Measurements from ENCODE around the gene CERS1.

Gene CERS1

DNA sequence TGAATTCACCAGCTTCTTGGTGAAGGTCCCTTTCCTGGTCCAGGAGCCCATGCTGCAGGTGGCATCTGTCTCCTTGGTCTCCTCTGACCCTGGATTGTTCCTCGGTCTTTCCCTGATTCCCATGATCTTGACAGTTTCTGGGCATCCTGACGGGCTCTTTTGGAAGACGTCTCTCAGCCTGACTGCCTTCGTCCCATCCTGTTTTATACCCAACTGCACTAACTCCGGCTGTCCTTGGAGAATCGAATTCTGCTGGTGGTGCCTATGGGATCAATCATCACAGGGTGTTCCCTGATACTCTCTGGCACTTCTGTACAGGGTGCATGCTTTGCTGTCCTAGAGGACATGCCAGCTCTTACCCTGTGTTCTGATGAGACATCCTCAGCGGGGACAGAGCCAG, 19.1 kb downstream of the CERS1 start:
- DNase-seq (ENCODE audit: extremely low read depth in 1 of 2, low read depth in 1 of 2): no peak

DNA sequence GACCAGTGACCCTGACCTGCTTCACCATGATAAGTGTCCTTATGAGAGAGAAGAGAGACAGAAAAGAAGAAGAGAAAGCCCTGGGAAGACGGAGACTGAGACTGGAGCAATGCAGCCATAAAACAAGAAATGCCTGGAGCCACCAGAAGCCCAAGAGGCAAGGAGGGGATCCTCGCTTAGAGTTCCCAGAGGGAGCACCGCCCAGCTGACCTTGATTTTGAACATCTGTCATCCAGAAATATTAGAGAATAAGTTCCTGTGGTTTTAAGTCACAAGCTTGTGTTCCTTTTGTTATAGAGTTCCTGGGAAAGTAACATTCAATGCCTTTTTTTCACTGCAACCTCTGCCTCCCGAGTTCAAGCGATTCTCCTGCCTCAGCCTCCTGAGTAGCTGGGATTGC, 20.2 kb downstream of the CERS1 start:
- no peak for DNase-seq (ENCODE audit: extremely low read depth in 1 of 2, low read depth in 1 of 2)

DNA sequence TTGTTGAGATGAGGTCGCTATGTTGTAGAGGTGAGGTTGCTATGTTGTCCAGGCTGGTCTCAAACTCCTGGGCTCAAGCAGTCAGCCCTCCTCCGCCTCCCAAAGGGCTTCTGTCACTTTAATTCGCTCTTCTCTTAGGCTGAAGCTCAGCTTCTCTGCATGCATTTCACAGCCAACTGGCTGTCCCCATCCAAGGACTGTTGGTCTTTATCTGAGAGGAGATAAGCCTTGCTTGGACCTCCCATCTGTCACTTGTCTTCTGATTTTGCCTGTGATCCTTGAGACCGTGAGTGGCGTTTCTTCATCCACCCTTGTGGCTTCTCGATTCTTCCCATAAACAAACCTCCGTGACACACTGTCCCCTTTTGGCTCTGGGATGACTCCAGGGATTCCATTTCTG, 24.4 kb downstream of the CERS1 start:
- DNase-seq (ENCODE audit: extremely low read depth in 1 of 2, low read depth in 1 of 2): no peak

DNA sequence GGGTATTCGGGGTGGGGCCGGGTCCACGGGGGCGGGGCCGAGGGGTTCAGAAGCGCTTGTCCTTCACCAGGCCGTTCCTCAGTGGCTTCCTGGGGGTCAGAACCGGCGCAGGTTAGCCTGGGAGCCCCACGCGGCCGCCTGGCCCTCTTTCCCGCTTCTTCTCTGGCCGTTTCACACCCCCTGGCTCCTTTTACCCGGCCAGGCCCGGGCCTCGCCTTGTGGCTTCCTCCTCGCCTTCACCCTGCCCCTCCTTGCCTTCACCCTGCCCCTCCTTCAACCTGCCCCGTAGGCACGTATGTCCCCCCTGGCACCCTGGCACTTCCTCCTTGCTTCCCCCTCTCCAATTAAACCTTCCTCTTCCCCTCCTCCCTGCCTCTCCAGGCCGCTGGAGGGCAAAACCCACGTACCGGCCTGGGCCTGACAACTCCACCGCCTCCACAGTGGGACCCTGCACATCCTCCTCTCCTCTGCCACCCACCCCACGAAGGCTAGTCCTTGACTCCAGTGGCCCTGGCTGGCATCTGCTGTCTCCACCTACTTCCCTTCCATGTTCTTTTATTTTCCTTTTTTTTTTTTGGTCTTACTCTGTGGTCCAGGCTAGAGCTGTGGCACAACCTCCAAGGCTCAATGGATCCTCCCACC, 25.3 kb downstream of the CERS1 start:
- no peak for DNase-seq (ENCODE audit: extremely low read depth in 1 of 2, low read depth in 1 of 2)

DNA sequence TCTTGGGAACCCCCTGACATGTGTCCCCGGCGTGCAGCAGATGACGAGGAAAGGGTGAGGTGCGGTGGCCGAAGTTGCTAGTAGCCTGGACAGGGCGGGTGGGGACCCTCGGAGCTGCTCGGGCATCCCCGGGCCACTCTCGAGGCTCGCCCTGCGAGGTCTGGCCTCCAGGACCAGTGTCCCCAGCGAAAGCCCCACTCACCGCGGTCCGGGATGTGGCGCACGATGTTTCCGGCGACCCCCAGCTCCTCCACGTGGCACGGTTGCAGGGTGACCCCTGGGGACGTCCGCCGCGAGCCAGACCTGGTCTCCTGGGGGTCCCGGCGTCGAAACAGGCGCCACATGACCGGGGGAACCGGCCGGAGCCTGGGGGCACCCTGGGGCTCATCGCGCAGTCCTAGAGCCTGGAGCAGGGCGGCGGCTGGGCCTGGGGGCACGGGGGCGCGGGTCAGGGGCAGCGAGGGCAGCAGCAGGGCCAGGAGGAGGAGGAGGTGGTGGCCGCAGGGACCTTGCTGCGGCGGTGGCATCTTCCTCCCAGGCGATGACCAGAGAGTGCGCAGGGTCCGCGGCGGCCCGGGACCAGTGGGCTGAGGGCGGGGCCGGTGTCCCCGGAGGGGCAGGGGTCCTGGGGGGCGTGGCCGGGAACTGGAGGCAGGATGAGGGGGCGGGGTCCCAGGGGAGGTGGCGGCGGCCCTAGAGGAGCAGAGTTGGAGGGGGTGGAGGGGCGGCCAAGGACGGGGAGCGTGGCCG, 26.0 kb downstream of the CERS1 start:
- no peak for DNase-seq (ENCODE audit: extremely low read depth in 1 of 2, low read depth in 1 of 2)

DNA sequence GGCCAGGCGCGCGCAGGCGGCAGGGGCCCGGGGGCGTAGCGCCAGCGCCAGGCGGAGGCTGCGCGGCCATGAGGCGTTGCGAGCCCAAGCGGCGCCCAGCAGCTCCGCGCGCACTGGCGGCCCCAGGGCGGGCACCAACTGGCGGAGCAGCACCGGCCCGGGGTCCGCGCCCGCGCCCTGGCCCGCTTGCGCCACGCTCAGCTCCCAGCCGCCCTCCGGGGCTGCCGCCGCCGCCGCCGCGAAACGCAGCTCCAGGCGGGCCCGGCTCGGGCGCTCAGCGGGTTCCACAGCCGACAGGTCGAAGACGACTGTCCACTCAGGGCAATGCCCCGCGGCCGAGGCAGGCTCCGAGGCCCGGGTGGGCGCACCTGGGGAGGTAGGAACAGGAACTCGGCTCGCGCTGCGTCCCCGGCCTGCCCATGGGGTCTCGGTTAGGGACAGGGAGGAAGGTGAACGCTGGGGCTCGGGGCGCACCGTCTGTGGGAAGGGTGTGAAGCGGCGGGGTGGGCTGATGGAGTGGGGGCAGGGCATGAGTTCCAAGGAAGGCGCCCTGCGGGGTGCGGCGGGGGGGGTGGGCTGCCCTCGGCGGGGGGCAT, 26.8 kb downstream of the CERS1 start:
- no peak for DNase-seq (ENCODE audit: extremely low read depth in 1 of 2, low read depth in 1 of 2)

DNA sequence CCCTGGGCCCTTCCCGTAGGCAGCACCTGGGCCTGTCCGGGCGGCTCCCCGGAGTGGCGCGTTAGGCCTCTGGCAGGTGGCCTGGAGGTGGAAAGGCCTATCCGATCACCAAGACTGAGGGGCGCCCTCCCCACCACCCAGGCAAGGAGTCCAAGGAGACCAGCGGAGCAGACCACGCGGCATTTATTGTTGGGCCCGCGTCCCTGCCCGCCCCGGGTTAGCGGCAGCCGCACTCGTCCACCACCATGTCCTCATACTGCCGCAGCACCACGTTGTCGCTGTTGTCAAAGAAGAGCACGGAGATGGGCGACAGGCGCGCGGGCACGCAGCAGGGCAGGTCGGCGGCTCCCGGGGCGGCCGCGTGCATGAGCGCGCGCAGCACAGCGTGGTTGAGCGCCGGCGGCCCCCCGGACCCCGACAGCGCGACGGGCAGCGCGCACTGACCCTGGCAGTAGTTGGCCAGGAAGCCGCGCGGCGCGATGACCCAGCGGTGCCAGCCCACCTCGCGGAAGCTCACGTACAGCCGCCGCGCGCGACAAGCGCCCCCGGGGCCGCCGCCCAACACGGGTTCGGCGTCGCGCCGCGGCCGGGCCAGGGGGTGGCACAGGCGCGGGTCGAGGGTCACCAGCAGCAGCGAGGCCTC, 27.5 kb downstream of the CERS1 start:
- no peak for DNase-seq (ENCODE audit: extremely low read depth in 1 of 2, low read depth in 1 of 2)

DNA sequence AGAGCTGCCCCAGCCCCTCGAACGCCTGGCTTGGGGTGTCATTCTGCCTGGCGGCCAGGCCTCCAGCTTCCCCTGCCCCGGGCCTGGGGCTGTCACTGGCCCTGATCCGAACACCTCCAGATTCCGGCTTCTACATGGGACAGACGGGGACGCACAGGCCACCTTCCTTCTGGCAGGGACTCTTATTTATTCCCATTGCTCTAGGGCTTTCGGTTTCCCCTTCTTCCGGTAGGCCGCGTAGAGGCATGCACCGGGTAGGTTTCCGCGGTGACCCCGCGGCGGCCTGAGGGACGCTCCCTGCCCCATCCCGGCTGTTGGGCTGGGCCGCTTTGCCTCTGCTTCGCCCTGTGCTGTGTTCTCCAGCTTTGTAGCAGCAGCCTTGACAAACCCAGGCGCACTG, 28.2 kb downstream of the CERS1 start:
- DNase-seq (ENCODE audit: extremely low read depth in 1 of 2, low read depth in 1 of 2): no peak

DNA sequence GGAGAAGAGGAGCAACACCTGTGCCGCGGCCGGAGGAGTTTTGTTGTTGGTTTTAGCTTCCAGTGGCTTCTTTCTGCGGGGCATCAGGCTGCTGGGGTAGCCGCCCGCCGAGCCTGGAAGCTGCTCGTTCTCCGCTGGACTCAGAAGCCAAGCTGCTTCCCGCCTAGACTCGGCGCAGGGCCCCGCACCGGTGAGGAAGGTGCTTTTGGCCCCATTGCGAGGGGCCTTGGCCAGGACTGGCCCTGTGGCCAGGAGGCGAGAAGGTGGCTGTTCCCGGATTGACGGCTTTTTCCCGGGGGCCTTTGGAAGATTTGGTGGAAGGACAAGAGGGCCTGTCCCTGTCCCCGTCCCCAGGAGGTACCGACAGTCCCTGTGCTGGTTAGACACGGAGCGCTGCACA, 28.8 kb downstream of the CERS1 start:
- DNase-seq (ENCODE audit: extremely low read depth in 1 of 2, low read depth in 1 of 2): no peak

DNA sequence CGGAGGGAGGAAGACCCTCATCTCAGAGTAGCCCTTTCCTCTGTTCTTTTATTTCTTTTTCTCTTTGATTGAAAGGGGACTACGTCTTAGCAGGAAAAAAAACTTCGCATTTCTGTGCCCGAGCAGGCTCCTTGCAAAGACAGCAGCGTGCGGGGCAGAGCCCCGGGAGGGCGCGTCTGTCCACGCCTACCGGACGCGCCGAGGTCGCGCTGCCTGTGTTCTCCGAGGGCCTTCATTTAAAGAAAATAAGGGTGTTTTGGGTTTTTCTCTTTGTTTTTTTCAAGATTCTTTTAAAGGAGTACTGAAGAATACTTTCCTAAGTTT, 29.2 kb downstream of the CERS1 start:
- no peak for DNase-seq (ENCODE audit: extremely low read depth in 1 of 2, low read depth in 1 of 2)

DNA sequence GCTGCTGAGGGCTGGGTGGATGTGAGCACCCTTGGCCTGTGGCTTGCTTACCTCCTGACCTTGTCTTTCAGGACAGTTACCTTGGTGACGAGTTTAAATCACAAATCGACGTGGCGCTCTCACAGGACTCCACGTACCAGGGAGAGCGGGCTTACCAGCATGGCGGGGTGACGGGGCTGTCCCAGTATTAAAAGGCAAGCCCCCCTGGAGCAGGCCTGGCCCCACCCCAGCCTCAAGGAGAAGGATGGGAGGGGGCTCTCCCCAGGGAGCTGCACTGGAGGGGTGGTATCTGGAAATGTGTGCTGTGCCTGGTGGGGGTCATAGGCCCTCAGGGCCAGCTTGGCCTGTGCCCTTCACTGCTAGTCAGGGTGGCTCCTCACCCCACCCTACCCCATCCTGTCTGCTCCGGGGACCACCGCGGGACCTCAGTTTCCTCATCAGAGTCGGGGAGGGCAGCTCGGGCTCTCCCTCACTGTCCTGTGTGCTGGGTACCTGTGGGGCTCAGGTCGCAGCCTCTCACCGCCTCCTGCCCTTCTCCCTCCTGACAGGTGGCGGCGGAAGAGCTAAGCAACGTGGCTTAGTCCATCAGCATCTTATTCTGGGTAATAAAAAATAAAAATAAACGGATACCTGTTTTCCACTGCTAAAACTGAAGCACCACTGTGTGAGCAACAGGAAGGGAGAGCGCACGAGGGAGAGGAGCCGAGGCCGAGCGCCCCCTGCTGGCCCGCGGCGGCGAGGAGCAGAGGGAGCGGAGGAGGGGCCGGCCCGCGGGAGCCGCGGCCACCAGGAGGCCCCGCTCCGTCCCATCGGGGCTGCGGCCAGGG, 29.8 kb downstream of the CERS1 start:
- DNase-seq (ENCODE audit: extremely low read depth in 1 of 2, low read depth in 1 of 2): peak in 1 of 2 donors; percentile 40

DNA sequence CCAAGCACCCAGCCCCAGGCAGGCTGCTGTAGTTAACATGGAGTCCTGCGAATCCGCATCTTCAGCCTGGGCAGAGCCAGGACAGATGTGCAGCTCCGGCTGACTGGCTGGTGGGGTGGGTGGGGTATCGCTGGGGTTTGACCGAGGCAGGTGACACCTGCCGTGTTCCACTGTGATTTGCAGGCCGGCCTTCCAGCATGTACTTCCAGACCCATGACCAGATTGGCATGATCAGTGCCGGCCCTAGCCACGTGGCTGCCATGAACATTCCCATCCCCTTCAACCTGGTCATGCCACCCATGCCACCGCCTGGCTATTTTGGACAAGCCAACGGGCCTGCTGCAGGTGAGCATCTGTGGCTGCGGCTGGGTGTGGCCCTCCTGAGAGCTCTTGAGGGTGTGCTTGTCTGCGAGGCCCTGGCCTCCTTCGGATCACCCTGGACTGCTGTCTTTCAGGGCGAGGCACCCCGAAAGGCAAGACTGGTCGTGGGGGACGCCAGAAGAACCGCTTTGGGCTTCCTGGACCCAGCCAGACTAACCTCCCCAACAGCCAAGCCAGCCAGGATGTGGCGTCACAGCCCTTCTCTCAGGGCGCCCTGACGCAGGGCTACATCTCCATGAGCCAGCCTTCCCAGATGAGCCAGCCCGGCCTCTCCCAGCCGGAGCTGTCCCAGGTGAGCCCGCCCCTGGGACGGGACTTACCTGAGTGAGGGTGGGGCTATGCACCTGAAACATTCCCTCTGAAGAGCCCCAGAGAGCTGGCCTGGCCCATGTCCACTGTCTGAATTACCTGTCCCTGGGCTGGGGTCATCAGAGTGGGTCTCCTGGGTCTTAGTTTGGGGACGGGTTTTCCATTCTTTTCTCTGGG, 30.6 kb downstream of the CERS1 start:
- no peak for DNase-seq (ENCODE audit: extremely low read depth in 1 of 2, low read depth in 1 of 2)

DNA sequence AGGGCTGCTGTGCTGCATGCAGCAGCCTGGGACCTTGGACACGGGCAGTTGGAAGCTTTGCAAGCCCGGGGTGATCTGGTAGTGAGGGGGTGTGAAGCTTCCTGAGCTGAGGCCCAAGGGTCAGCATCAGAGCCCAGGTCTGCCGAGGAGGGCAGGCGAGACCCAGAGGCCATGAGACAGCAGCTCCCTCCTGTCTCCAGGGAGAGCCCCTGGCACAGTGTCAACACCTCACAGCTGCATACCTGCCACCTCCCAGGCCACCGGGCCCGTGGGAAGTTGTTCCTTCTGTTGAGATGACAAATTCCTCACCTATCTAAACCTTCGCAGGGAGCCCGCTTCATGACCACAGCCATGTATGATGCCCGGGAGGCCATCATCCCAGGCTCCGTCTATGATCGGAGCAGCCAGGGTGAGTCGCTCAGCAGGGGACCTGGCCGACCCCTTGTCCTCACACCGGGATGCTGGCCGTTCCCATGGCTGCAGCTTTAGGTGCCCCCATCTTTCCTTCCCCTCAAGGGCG, 32.1 kb downstream of the CERS1 start:
- no peak for DNase-seq (ENCODE audit: extremely low read depth in 1 of 2, low read depth in 1 of 2)

DNA sequence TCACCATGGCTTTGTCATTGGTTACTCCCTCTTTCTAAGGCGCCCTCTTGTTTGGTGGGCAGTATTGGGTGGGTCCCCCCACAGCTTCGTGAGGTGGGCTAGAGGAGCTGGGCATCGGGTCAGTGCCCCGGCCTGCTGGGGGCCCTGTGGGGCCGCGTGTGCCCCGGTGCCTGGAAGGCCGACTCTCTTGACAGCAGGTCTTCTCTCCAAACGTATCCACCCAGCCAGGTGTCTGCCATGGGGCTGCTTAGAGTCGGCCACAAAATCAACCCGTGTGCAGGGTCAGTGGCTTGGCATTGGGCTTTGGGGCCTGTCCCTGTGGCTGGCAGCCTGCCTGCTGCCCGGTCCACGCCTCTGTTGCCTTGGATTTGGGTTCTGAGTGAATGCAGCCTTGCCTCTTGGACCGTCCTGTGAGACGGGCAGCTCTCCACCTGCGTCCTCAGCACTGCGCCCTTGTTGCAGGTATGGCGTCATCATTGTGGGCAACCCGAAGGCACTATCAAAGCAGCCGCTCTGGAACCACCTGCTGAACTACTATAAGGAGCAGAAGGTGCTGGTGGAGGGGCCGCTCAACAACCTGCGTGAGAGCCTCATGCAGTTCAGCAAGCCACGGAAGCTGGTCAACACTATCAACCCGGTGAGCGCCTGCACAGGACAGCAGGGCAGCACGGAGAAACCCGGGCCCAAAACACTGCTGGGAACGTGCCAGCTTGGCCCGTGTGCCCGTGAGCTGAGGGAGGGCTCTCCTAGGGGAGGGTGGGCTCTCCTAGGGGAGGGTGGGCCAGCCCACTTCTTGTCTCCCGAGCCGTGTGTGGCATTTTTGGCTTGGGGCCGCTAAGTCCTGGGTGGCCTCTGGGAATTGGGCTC, 32.7 kb downstream of the CERS1 start:
- DNase-seq (ENCODE audit: extremely low read depth in 1 of 2, low read depth in 1 of 2): no peak

DNA sequence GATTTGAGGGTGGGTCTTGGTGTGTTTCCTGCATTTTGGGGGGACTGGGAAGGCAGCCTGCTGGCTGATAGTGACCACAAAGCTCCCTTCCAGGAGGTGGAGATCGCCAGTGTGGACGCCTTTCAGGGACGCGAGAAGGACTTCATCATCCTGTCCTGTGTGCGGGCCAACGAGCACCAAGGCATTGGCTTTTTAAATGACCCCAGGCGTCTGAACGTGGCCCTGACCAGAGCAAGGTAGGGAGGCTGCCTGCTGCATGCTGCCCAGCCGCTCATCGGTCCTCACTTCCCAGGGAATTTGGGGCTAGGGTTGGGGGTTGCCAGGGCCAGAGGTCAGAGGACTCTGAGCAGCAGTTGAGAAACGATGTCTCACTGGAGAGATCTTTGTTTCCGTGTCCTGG, 34.0 kb downstream of the CERS1 start:
- no peak for DNase-seq (ENCODE audit: extremely low read depth in 1 of 2, low read depth in 1 of 2)

DNA sequence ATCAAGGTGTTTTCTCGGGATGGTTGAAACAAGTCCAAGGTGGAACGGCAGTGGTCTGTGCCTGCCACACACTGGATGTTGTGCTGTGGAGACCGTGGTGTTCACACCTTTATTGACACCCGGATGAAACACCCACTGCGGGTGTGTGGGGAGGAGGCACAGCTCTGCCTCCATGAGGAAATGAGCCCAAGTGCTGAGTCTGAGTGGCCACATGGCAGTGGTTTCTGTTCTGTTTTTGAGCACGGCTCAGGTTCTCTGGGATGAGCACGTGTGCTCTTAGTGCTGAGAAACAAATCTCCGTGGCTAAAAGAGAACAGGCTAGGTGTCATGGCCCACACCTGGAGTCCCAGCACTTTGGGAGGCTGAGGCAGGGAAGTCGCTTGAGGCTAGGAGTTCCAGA, 34.7 kb downstream of the CERS1 start:
- DNase-seq (ENCODE audit: extremely low read depth in 1 of 2, low read depth in 1 of 2): no peak

DNA sequence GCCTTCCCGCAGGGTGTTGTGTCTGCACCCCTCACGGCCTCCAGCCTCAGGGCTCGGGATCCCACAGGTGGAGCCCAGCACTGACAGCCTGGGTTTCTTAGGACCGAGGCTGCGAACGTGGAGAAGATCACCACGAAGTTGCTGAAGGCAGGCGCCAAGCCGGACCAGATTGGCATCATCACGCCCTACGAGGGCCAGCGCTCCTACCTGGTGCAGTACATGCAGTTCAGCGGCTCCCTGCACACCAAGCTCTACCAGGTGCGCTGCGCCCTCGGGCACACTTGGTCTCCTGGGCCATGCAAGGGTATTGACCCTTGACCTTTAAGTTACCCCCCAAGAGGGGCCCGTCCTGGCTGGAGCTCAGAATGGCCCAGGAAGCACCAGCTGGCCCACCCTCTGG, 35.2 kb downstream of the CERS1 start:
- no peak for DNase-seq (ENCODE audit: extremely low read depth in 1 of 2, low read depth in 1 of 2)

DNA sequence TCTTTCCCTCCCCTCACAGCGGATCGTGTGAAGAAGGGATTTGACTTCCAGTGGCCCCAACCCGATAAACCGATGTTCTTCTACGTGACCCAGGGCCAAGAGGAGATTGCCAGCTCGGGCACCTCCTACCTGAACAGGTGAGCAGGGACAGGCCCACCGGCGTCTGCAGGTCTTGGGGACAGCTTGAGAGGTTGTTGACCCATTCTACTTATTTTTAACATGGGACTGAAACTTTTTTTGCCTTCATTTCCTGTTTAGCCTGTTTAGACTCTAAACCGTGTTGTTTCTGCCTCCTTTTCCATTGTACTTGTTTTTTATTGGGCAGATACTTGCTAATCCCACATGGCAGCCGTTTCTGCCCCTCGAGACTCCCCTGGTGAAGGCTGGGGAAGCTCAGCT, 35.7 kb downstream of the CERS1 start:
- no peak for DNase-seq (ENCODE audit: extremely low read depth in 1 of 2, low read depth in 1 of 2)

DNA sequence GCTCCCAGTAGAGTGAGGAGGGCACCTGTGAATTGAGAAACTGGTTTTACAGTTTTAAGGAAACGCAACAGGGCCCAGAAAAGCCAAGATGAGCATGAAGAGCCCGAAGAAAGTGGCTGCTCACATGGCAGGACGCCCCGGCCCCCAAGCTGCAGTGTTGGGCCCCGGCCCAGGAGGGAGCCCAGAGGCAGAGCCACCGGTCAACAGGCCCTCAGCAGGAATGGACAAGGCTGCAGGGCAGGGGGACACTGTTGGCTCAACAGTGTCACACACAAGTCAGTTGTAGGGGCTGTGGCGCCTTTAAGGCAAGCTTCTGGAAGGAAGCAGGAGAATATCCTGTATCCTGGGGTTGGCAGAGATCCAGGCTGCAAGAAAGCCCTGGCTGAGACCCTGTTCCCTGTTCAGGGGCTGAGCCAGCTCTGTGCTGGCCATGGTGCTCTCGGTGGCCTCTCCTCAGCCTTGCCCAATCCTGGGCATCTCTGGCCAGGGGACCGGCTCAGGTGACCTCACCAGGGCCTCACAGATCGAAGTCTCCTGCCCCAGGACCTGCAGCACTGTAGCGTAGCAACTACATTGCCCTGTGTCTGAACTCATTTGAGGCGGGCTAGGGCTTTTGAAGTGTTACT, 36.2 kb downstream of the CERS1 start:
- no peak for DNase-seq (ENCODE audit: extremely low read depth in 1 of 2, low read depth in 1 of 2)
